Thoracic aorta (tissue), 2 donors: ENCODE measurements around the gene OR52B6. TPM values are rescaled to one million over a fixed set of nuclear protein-coding genes. Genes with fewer than 3 reads are reported as not detected.
"Not testable (repeated sequence)": the region's sequence is repeated elsewhere in the genome, so short reads cannot be mapped to it uniquely, and the experiment has no call there.

ENCODE experiments used
- ATAC-seq: fragments of 150-250 bp; one replicate; pipeline ENCODE4 v1.8.0; 2017; ENCODE audit warnings: low read depth; ENCODE audit not compliant: insufficient number of reproducible peaks, low FRiP score
- DNase-seq: peaks from one replicate; pipeline ENCODE4 v3.0.0-alpha.2; 2020; ENCODE audit warnings: low spot score
- H3K27ac ChIP-seq, 2 donors: fragments of 200-600 bp; sonication (generic); 1 replicate in 1 of 2; 2 replicates in 1 of 2; pipeline ENCODE4 v1.5.1; 2016; ENCODE audit warnings: mild to moderate bottlenecking in 2 of 2, moderate library complexity in 2 of 2
- H3K27me3 ChIP-seq: fragments of 200-600 bp; sonication (generic); replicated peaks from 2 replicates; pipeline ENCODE4 v1.6.0; 2016; ENCODE audit warnings: mild to moderate bottlenecking; ENCODE audit not compliant: insufficient read depth
- H3K36me3 ChIP-seq: fragments of 200-600 bp; sonication (generic); one replicate; pipeline ENCODE4 v1.5.1; 2016
- H3K4me1 ChIP-seq, 2 donors: fragments of 200-600 bp; sonication (generic); 1 replicate in 1 of 2; 2 replicates in 1 of 2; pipeline versions ENCODE4 v1.5.1 to v1.6.0; 2016; ENCODE audit warnings: low read depth in 2 of 2, mild to moderate bottlenecking in 1 of 2; ENCODE audit not compliant: control insufficient read depth in 1 of 2
- H3K4me3 ChIP-seq: fragments of 200-600 bp; sonication (generic); 2 replicates; pipeline ENCODE4 v1.5.1; 2016; ENCODE audit warnings: mild to moderate bottlenecking
- H3K9me3 ChIP-seq: fragments of 200-600 bp; sonication (generic); 2 replicates; pipeline ENCODE4 v1.5.1; 2016
- CTCF ChIP-seq: fragments of 200-600 bp; sonication (generic); IDR thresholded peaks from one replicate; pipeline ENCODE4 v1.5.1; 2019; ENCODE audit warnings: antibody characterized with exemption
- total RNA-seq, 2 donors: library from RNA; depleted of rRNA; stranded (reverse); fragments of >200 nt; gene quantifications; one replicate each; pipeline versions ENCODE4 v1.1.0 to v1.2.3, GENCODE V29; 2016

The OR52B6 gene
- total RNA-seq, 2 donors from 2014 or later = not detected

DNA sequence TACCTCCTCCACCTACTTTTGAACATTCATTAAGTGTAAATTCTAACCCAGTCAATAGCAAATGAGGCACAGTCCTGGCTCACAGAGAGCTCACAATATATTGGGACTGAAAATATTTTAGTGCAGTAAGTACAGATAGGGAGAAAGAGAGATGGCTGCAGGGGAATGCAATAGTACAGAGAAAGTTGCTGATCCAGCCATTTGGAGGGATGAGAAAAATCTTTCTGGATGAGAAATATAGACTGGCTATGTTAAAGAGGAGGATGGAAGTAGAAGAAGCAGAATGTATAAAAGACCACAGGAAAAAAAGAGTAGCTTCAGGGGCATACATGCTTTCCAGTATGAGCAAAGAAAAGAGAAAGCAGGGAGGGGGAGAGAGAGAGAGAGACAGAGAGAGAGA, 3.6 kb upstream of the OR52B6 start:
- DNase-seq (no peak), ATAC-seq (no peak)
- Histone ChIP-seq H3K27ac (no peak overlapping the region), H3K36me3 (no peaks in the 10 kb centered on the region), H3K4me3 (no peak overlapping the region), H3K4me1 (no peaks in the 10 kb centered on the region), H3K9me3 (no peaks in the 10 kb centered on the region), H3K27me3 (no peaks in the 10 kb centered on the region)
- no peak for TF ChIP-seq CTCF

DNA sequence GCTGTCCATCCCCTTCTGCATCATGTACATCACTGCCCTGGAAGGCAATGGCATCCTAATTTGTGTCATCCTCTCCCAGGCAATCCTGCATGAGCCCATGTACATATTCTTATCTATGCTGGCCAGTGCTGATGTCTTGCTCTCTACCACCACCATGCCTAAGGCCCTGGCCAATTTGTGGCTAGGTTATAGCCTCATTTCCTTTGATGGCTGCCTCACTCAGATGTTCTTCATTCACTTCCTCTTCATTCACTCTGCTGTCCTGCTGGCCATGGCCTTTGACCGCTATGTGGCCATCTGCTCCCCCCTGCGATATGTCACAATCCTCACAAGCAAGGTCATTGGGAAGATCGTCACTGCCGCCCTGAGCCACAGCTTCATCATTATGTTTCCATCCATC, 337 bp downstream of the OR52B6 start:
- Histone ChIP-seq H3K27me3 (no peaks in the 10 kb centered on the region), H3K27ac (no peak overlapping the region), H3K9me3 (no peaks in the 10 kb centered on the region), H3K4me1 (no peaks in the 10 kb centered on the region), H3K4me3 (no peak overlapping the region), H3K36me3 (no peaks in the 10 kb centered on the region)
- no peak for ATAC-seq
- TF ChIP-seq CTCF = no peak
- DNase-seq = no peak

DNA sequence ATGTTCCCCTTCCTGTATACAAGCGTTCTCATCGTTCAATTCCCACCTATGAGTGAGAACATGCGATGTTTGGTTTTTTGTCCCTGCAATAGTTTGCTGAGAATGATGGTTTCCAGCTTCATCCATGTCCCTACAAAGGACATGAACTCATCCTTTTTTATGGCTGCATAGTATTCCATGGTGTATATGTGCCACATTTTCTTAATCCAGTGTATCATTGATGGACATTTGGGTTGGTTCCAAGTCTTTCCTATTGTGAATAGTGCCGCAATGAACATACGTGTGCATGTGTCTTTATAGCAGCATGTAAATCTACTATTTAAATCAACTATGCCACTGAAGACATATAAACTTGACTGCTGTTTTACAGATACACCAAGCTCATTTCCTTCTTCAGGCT, 3.8 kb downstream of the OR52B6 start:
- not testable (repeated sequence) for ATAC-seq, H3K36me3 ChIP-seq, H3K9me3 ChIP-seq, H3K4me3 ChIP-seq, H3K4me1 ChIP-seq, H3K27me3 ChIP-seq, H3K27ac ChIP-seq, DNase-seq

DNA sequence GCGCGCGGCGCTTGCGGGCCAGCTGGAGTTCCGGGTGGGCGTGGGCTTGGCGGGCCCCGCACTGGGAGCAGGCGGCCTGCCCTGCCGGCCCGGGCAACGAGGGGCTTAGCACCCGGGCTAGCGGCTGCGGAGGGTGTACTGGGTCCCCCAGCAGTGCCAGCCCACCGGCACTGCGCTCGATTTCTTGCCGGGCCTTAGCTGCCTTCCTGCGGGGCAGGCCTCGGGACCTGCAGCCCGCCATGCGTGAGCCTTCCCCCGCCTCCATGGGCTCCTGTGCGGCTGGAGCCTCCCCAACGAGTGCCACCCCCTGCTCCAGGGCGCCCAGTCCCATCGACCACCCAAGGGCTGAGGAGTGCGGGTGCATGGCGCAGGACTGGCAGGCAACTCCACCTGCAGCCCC, 9.2 kb downstream of the OR52B6 start:
- not testable (repeated sequence) for H3K36me3 ChIP-seq, H3K27ac ChIP-seq, ATAC-seq, DNase-seq, H3K4me3 ChIP-seq, H3K9me3 ChIP-seq, H3K27me3 ChIP-seq, H3K4me1 ChIP-seq

DNA sequence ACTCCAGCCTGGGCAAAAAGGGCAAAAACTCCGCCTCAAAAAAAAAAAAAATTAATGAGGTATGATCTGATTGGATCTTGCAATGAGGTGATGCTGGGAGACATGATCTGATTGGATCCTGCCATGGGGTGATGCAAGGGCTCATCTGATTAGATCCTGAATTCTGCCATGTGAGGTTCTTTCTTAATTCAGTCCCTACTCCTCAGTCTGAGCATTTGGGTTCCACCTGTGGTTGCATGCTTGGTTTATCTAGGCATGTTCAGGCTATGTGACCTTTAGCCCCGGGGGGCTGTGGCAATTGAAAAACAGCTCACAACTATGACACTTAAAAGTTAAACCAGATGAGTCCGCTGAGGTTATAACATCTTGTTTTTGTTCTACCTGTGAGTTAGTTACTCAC, 10.9 kb downstream of the OR52B6 start:
- Histone ChIP-seq H3K27ac (no peak overlapping the region), H3K27me3 (no peaks in the 10 kb centered on the region), H3K36me3 (no peaks in the 10 kb centered on the region), H3K4me3 (no peak overlapping the region), H3K9me3 (no peaks in the 10 kb centered on the region), H3K4me1 (peaks cover 0 to 4% of the 10 kb centered on the region in 2 donors)
- DNase-seq (no peak), ATAC-seq (no peak)
- TF ChIP-seq CTCF = no peak

DNA sequence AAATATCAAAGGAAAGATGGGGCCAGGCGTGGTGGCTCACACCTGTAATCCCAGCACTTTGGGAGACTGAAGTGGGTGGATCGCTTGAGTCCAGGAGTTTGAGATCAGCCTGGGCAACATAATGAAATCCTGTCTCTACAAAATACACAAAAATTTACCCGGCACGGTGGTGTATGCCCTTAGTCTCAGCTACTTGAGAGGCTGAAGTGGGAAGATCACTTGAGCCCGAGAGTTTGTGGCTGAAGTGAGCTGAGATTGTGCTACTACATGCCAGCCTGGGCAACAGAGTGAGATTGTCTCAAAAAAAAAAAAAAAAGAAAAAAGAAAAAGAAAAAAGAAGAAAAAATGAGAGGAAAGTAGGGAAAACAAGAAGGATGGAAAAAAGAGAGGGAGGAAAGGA, 11.9 kb downstream of the OR52B6 start:
- H3K27ac ChIP-seq = no peak overlapping the region
- no peaks in the 10 kb centered on the region for H3K36me3 ChIP-seq
- peaks cover 7 to 12% of the 10 kb centered on the region in 2 donors for H3K4me1 ChIP-seq
- no peak for ATAC-seq
- no peak for DNase-seq
- no peak for TF ChIP-seq CTCF
- H3K9me3 ChIP-seq = no peaks in the 10 kb centered on the region
- no peak overlapping the region for H3K4me3 ChIP-seq
- no peaks in the 10 kb centered on the region for H3K27me3 ChIP-seq
